ENCODE results near the gene FBXL13. TPM values are rescaled to one million over a fixed set of nuclear protein-coding genes. Genes with fewer than 3 reads are reported as not detected.

FBXL13 gene
- total and polyA plus RNA-seq, 2 experiments from 2014 or later: 1.2 to 2.5 TPM

DNA sequence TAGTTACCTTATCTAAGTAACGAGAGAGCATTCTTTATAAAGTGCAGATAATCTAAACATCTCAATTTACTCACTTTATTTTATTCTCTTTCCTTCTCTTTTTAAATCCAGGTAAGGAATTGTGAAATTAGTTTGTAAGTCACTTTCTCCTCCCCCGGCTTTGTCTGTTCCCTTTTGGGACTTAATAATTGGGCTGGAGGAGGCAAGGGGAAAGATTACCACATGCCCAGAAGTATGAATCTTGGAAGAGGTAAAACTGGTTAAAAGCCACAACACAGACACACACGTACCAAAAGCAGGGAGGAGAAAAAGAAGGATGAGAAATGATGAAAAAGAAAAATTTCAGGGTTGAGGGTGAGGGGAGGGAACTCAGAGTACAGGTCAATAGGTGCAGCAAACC, 225.1 kb downstream of the FBXL13 start (continued):
- no peak for TF ChIP-seq ETS1 (IDR thresholded peaks at IDR 0.05)
- TF ChIP-seq, protein P1, sequence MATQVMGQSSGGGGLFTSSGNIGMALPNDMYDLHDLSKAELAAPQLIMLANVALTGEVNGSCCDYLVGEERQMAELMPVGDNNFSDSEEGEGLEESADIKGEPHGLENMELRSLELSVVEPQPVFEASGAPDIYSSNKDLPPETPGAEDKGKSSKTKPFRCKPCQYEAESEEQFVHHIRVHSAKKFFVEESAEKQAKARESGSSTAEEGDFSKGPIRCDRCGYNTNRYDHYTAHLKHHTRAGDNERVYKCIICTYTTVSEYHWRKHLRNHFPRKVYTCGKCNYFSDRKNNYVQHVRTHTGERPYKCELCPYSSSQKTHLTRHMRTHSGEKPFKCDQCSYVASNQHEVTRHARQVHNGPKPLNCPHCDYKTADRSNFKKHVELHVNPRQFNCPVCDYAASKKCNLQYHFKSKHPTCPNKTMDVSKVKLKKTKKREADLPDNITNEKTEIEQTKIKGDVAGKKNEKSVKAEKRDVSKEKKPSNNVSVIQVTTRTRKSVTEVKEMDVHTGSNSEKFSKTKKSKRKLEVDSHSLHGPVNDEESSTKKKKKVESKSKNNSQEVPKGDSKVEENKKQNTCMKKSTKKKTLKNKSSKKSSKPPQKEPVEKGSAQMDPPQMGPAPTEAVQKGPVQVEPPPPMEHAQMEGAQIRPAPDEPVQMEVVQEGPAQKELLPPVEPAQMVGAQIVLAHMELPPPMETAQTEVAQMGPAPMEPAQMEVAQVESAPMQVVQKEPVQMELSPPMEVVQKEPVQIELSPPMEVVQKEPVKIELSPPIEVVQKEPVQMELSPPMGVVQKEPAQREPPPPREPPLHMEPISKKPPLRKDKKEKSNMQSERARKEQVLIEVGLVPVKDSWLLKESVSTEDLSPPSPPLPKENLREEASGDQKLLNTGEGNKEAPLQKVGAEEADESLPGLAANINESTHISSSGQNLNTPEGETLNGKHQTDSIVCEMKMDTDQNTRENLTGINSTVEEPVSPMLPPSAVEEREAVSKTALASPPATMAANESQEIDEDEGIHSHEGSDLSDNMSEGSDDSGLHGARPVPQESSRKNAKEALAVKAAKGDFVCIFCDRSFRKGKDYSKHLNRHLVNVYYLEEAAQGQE (IDR thresholded peaks at IDR 0.05; ENCODE audit: unreplicated experiment): no peak
- TF ChIP-seq ZNF331 (CRISPR knock-in tag; IDR thresholded peaks at IDR 0.05; ENCODE audit: low read depth): no peak
- no peak for TF ChIP-seq CTCF (conservative IDR thresholded peaks at IDR 0.05; ENCODE audit: low read depth in 2 of 2)

- no peaks in the 10 kb centered on the region for H3K9me2 ChIP-seq (ENCODE audit: insufficient read depth)
- DNase-seq (ENCODE audit: low spot score) (no peak), ATAC-seq (no peak)
- no peaks in the 10 kb centered on the region for H3K9me3 Mint-ChIP-seq
- H3K27ac ChIP-seq (ENCODE audit: low read depth): no peak overlapping the region
- no peaks in the 10 kb centered on the region for H4K20me1 ChIP-seq (replicated peaks; ENCODE audit: insufficient read depth)
- H3K27ac Mint-ChIP-seq: no peak overlapping the region
- H3K27me3 Mint-ChIP-seq (ENCODE audit: insufficient read depth, low read depth, poor library complexity): no peaks in the 10 kb centered on the region
- H3K36me3 ChIP-seq (ENCODE audit: insufficient read depth): no peaks in the 10 kb centered on the region
- 0 out of 3 replicates have a peak, but pooled peaks cover 3% of the 10 kb centered on the region for H3K36me3 Mint-ChIP-seq (ENCODE audit: low read depth)
- no peak overlapping the region for H3K4me3 ChIP-seq
- TF ChIP-seq JUNB (IDR thresholded peaks at IDR 0.05; ENCODE audit: unreplicated experiment) (no peak), EZH2phosphoT487 (IDR thresholded peaks at IDR 0.05; ENCODE audit: unreplicated experiment) (no peak)
- TF ChIP-seq, protein P1 (IDR thresholded peaks at IDR 0.05; ENCODE audit: unreplicated experiment): no peak
- no peak overlapping the region for H2AFZ ChIP-seq
- no peaks in the 10 kb centered on the region for H3K4me1 ChIP-seq (ENCODE audit: insufficient read depth)
- H3F3A ChIP-seq (replicated peaks; ENCODE audit: low read depth): no peaks in the 10 kb centered on the region
- H3K79me2 ChIP-seq (replicated peaks; ENCODE audit: insufficient read depth): no peaks in the 10 kb centered on the region
- no peak overlapping the region for H3K4me3 Mint-ChIP-seq
- H3K4me1 Mint-ChIP-seq: no peaks in the 10 kb centered on the region
- H3K4me2 ChIP-seq: no peak overlapping the region
- no peaks in the 10 kb centered on the region for H3K27me3 ChIP-seq (ENCODE audit: insufficient read depth)
These were observed 225.5 kb downstream of the FBXL13 start for GRCh38 chr7:102849079-102849478.

All from GM23338 (cell line).